ENCODE measurements around the gene TIAM1. TPM values are rescaled to one million over a fixed set of nuclear protein-coding genes. Genes with fewer than 3 reads are reported as not detected.

The TIAM1 gene
- total and polyA plus RNA-seq, 4 donors = 3.5 to 58.0 (median 11.8) TPM

DNA sequence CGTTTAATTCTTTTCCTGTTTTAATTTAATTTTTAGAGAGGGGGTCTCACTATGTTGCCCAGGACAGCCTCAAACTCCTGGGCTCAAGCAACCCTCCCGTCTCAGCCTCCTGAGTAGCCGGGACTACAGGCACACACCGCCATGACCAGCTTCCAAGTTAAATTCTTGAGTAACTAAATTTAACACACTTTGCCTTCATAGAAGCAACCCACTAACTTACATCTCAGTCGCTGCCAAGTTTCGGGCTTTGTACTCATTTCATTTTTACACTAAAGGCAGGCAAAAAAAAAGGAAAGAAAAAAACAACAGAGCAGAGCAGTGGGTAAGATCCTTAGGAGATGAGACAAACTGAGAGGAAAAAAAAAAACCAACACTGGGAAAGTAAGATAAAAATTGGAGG lies 3.5 kb downstream of the TIAM1 start:
- ATAC-seq (ENCODE audit: insufficient read depth, low FRiP score) (no peak), DNase-seq (peak in 1 of 3 donors; percentile 22)
- 83 to 84% methylated on average over 6 of the region's 6 CpGs for WGBS, 2 donors
- Histone ChIP-seq H3K4me3 (no peak overlapping the region), H3K4me1 (ENCODE audit: control insufficient read depth in 5 of 5, insufficient read depth in 5 of 5, low read length in 5 of 5) (peaks cover 0 to 16% (median 3%) of the 10 kb centered on the region in 5 donors), H3K27ac (ENCODE audit: low read depth in 1 of 2, low read length in 1 of 2) (no peak overlapping the region), H3K36me3 (ENCODE audit: control insufficient read depth in 4 of 4, insufficient read depth in 4 of 4, low read length in 4 of 4) (peaks cover 0 to 11% (median 5%) of the 10 kb centered on the region in 4 donors), H3K9me3 (ENCODE audit: control insufficient read depth in 4 of 4, insufficient read depth in 3 of 4, low read length in 3 of 4) (peaks cover 0 to 4% (median 0%) of the 10 kb centered on the region in 4 donors), H3K9ac (ENCODE audit: insufficient read depth in 1 of 2, low read length in 2 of 2) (no peak overlapping the region), H3K27me3 (ENCODE audit: control insufficient read depth in 3 of 3, insufficient read depth in 3 of 3, low read length in 2 of 3) (peaks cover 0 to 14% (median 0%) of the 10 kb centered on the region in 3 donors)
- TF ChIP-seq, protein P1, sequence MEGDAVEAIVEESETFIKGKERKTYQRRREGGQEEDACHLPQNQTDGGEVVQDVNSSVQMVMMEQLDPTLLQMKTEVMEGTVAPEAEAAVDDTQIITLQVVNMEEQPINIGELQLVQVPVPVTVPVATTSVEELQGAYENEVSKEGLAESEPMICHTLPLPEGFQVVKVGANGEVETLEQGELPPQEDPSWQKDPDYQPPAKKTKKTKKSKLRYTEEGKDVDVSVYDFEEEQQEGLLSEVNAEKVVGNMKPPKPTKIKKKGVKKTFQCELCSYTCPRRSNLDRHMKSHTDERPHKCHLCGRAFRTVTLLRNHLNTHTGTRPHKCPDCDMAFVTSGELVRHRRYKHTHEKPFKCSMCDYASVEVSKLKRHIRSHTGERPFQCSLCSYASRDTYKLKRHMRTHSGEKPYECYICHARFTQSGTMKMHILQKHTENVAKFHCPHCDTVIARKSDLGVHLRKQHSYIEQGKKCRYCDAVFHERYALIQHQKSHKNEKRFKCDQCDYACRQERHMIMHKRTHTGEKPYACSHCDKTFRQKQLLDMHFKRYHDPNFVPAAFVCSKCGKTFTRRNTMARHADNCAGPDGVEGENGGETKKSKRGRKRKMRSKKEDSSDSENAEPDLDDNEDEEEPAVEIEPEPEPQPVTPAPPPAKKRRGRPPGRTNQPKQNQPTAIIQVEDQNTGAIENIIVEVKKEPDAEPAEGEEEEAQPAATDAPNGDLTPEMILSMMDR (IDR thresholded peaks at IDR 0.05; ENCODE audit: control extremely low read depth, extremely low read depth) = no peak

DNA sequence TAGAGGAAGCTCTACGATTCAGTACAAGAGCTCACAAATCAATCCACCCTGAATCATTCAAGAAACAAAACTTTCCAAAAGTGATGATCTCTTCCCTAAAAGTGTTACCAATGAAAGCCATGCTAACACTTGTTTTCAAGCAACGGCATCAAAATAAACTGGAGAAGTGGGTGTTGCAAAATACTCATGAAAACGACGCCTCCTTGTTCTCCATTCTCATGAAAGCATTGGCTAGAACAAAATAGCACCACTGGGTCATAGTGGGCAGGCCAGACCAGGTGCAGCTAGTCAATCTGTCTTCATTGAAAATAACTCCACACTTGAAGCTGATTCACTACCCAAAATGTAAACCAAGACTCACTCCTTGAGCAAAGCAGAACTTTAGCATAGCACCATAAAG lies 4.3 kb downstream of the TIAM1 start:
- H3K27ac ChIP-seq (ENCODE audit: low read depth in 1 of 2, low read length in 1 of 2) = no peak overlapping the region

DNA sequence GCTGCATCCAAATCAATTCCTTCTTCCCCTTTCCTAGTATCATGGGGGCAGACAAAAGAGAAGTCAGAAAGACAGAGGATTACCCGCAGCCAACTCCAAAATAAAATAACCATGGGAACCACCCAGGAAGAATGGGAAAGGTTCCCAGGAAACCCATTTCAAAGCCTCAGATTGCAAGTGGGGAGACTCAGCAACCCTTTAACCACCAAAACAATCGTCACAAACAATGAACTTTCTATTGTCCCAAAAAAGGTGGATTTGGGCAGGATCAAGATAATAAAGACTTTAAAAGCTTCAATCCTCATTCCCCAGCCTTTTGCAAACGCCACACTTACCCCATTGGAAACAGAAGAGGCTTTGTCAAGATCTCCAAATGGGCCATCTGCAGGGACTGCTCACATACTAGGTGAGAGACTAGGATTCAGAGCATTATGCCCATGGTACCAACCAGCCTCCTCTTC lies 5.1 kb downstream of the TIAM1 start:
- Histone ChIP-seq H3K4me1 (ENCODE audit: control insufficient read depth in 5 of 5, insufficient read depth in 5 of 5, low read length in 5 of 5) (peaks cover 0 to 9% (median 3%) of the 10 kb centered on the region in 5 donors), H3K9me3 (ENCODE audit: control insufficient read depth in 4 of 4, insufficient read depth in 3 of 4, low read length in 3 of 4) (peaks cover 0 to 5% (median 0%) of the 10 kb centered on the region in 4 donors), H3K4me3 (no peak overlapping the region), H3K27me3 (ENCODE audit: control insufficient read depth in 3 of 3, insufficient read depth in 3 of 3, low read length in 2 of 3) (peaks cover 0 to 11% (median 0%) of the 10 kb centered on the region in 3 donors), H3K36me3 (ENCODE audit: control insufficient read depth in 4 of 4, insufficient read depth in 4 of 4, low read length in 4 of 4) (peaks cover 0 to 11% (median 5%) of the 10 kb centered on the region in 4 donors), H3K27ac (ENCODE audit: low read depth in 1 of 2, low read length in 1 of 2) (no peak overlapping the region), H3K9ac (ENCODE audit: insufficient read depth in 1 of 2, low read length in 2 of 2) (no peak overlapping the region)
- TF ChIP-seq, protein P1 (IDR thresholded peaks at IDR 0.05; ENCODE audit: control extremely low read depth, extremely low read depth) = no peak
- 81 to 82% methylated on average over 3 of the region's 3 CpGs for WGBS, 2 donors
- DNase-seq (no peak), ATAC-seq (ENCODE audit: insufficient read depth, low FRiP score) (no peak)

More for the DNA sequence above, 4.3 kb downstream of the TIAM1 start:
- H3K36me3 ChIP-seq (ENCODE audit: control insufficient read depth in 4 of 4, insufficient read depth in 4 of 4, low read length in 4 of 4) = peaks cover 0 to 11% (median 5%) of the 10 kb centered on the region in 4 donors
- no peak overlapping the region for H3K9ac ChIP-seq (ENCODE audit: insufficient read depth in 1 of 2, low read length in 2 of 2)
- WGBS, 2 donors = 69 to 76% methylated on average over 4 of the region's 4 CpGs
- ATAC-seq (ENCODE audit: insufficient read depth, low FRiP score) (no peak), DNase-seq (no peak)
- TF ChIP-seq, protein P1 (IDR thresholded peaks at IDR 0.05; ENCODE audit: control extremely low read depth, extremely low read depth) = no peak
- peaks cover 0 to 14% (median 3%) of the 10 kb centered on the region in 5 donors for H3K4me1 ChIP-seq (ENCODE audit: control insufficient read depth in 5 of 5, insufficient read depth in 5 of 5, low read length in 5 of 5)
- H3K27me3 ChIP-seq (ENCODE audit: control insufficient read depth in 3 of 3, insufficient read depth in 3 of 3, low read length in 2 of 3) = peaks cover 0 to 12% (median 0%) of the 10 kb centered on the region in 3 donors
- no peak overlapping the region for H3K4me3 ChIP-seq
- H3K9me3 ChIP-seq (ENCODE audit: control insufficient read depth in 4 of 4, insufficient read depth in 3 of 4, low read length in 3 of 4) = peaks cover 0 to 4% (median 0%) of the 10 kb centered on the region in 4 donors

Data from lung (tissue), 12 donors.